ENCODE measurements around the gene MAPKAP1. TPM values are rescaled to one million over a fixed set of nuclear protein-coding genes. Genes with fewer than 3 reads are reported as not detected.

MAPKAP1 gene
- total RNA-seq, 2 donors from 2014 or later, result 75.3 to 91.6 TPM

GRCh38 chr9:125726456-125727132 is 19.6 kb upstream of the MAPKAP1 start:
- no peak for DNase-seq
- Histone ChIP-seq H3K9ac (ENCODE audit: extremely low read depth, low read length, poor library complexity, severe bottlenecking) (no peak overlapping the region), H3K4me3 (ENCODE audit: low read length) (no peak overlapping the region), H3K4me1 (ENCODE audit: control insufficient read depth, insufficient read depth, low read length) (no peaks in the 10 kb centered on the region), H3K27ac (ENCODE audit: low read depth, low read length) (no peak overlapping the region), H3K27me3 (ENCODE audit: control insufficient read depth, insufficient read depth, low read length, poor library complexity, severe bottlenecking) (no peaks in the 10 kb centered on the region), H3K9me3 (ENCODE audit: control insufficient read depth, low read length) (no peaks in the 10 kb centered on the region), H3K36me3 (ENCODE audit: control insufficient read depth, insufficient read depth, low read length) (no peaks in the 10 kb centered on the region)
- Mint-ChIP-seq H3K27ac (no peak overlapping the region), H3K36me3 (ENCODE audit: low read depth) (no peaks in the 10 kb centered on the region), H3K27me3 (ENCODE audit: insufficient read depth) (no peaks in the 10 kb centered on the region), H3K4me1 (no peaks in the 10 kb centered on the region), H3K9me3 (no peaks in the 10 kb centered on the region), H3K4me3 (no peak overlapping the region)
- TF ChIP-seq CTCF (conservative IDR thresholded peaks at IDR 0.05), result no peak
- WGBS, 2 experiments (ENCODE audit: insufficient coverage in 1 of 2, insufficient read length in 1 of 2), result 86 to 88% methylated on average over 11 to 13 of the region's 13 CpGs

GRCh38 chr9:125707472-125707804 is 430 bp upstream of the MAPKAP1 start:
- no peak for TF ChIP-seq CTCF (conservative IDR thresholded peaks at IDR 0.05)
- Mint-ChIP-seq H3K4me1 (peaks cover 30% of the 10 kb centered on the region), H3K4me3 (peak overlapping the region; percentile 78), H3K27ac (no peak overlapping the region), H3K27me3 (ENCODE audit: insufficient read depth) (no peaks in the 10 kb centered on the region), H3K36me3 (ENCODE audit: low read depth) (no peaks in the 10 kb centered on the region), H3K9me3 (no peaks in the 10 kb centered on the region)
- H3K4me1 ChIP-seq (ENCODE audit: control insufficient read depth, insufficient read depth, low read length), result peaks cover 7% of the 10 kb centered on the region
- H3K9me3 ChIP-seq (ENCODE audit: control insufficient read depth, low read length), result no peaks in the 10 kb centered on the region
- H3K27ac ChIP-seq (ENCODE audit: low read depth, low read length), result no peak overlapping the region
- DNase-seq, result no peak
- no peak overlapping the region for H3K9ac ChIP-seq (ENCODE audit: extremely low read depth, low read length, poor library complexity, severe bottlenecking)
- no peaks in the 10 kb centered on the region for H3K36me3 ChIP-seq (ENCODE audit: control insufficient read depth, insufficient read depth, low read length)
- peak overlapping the region; percentile 93 for H3K4me3 ChIP-seq (ENCODE audit: low read length)
- 0 to 43% methylated on average over 2 to 4 of the region's 4 CpGs for WGBS, 2 experiments (ENCODE audit: insufficient coverage in 1 of 2, insufficient read length in 1 of 2)
- H3K27me3 ChIP-seq (ENCODE audit: control insufficient read depth, insufficient read depth, low read length, poor library complexity, severe bottlenecking), result no peaks in the 10 kb centered on the region

GRCh38 chr9:125705893-125706292 is 1.1 kb downstream of the MAPKAP1 start:
- H3K36me3 ChIP-seq (ENCODE audit: control insufficient read depth, insufficient read depth, low read length), result no peaks in the 10 kb centered on the region
- DNase-seq, result no peak
- 72 to 84% methylated on average over 3 to 4 of the region's 4 CpGs for WGBS, 2 experiments (ENCODE audit: insufficient coverage in 1 of 2, insufficient read length in 1 of 2)
- no peak for TF ChIP-seq CTCF (conservative IDR thresholded peaks at IDR 0.05)
- H3K4me1 ChIP-seq (ENCODE audit: control insufficient read depth, insufficient read depth, low read length), result peaks cover 9% of the 10 kb centered on the region
- H3K9me3 ChIP-seq (ENCODE audit: control insufficient read depth, low read length), result no peaks in the 10 kb centered on the region
- H3K27ac ChIP-seq (ENCODE audit: low read depth, low read length), result no peak overlapping the region
- H3K27me3 ChIP-seq (ENCODE audit: control insufficient read depth, insufficient read depth, low read length, poor library complexity, severe bottlenecking), result no peaks in the 10 kb centered on the region
- Mint-ChIP-seq H3K36me3 (ENCODE audit: low read depth) (no peaks in the 10 kb centered on the region), H3K4me3 (peak overlapping the region; percentile 78), H3K27me3 (ENCODE audit: insufficient read depth) (no peaks in the 10 kb centered on the region), H3K4me1 (peaks cover 37% of the 10 kb centered on the region), H3K9me3 (no peaks in the 10 kb centered on the region), H3K27ac (peak overlapping the region; percentile 5)
- peak overlapping the region; percentile 74 for H3K9ac ChIP-seq (ENCODE audit: extremely low read depth, low read length, poor library complexity, severe bottlenecking)
- peak overlapping the region; percentile 93 for H3K4me3 ChIP-seq (ENCODE audit: low read length)
